HepG2 (cell line): ENCODE measurements around the gene ITIH3. TPM values are rescaled to one million over a fixed set of nuclear protein-coding genes. Genes with fewer than 3 reads are reported as not detected.

Source experiments
- ATAC-seq: fragments of 200-7000 bp; cut with Tn5 transposase; 3 replicates; pipeline ENCODE4 v1.9.1; 2020; ENCODE audit warnings: mild to moderate bottlenecking, moderate library complexity
- BruUV-seq: library from RNA; stranded (reverse); fragments of 400-500 nt; replicated peaks from 2 replicates; lab custom pipeline; 2021; lab: Mats Ljungman, UMichigan
- CTCF ChIA-PET: fragments of 300-600 bp; formaldehyde crosslinking; extraction: SDS; loops from one replicate; lab custom pipeline; 2021; ENCODE audit warnings: low total read pairs, inconsistent platforms, low intra/inter-chr PET ratio; lab: Yijun Ruan, JAX
- POLR2A ChIA-PET: fragments of 350-600 bp; sonication (Branson Sonifier 250); formaldehyde crosslinking; loops from one replicate; lab custom pipeline; 2020; ENCODE audit warnings: antibody characterized with exemption, inconsistent platforms; lab: Yijun Ruan, JAX
- DNase-seq: peaks from one replicate; pipeline ENCODE4 v3.0.0-alpha.2; 2015; ENCODE audit warnings: low spot score
- FAIRE-seq: peaks from 3 replicates; lab custom pipeline; 2011; peaks lifted over from hg19 to GRCh38; lab: Jason Lieb, UNC
- H2AFZ ChIP-seq: one replicate; pipeline ENCODE4 v1.6.1; 2011; ENCODE audit warnings: low read length, inconsistent platforms
- H3K27ac ChIP-seq: fragments of 300-600 bp; 3 replicates; pipeline ENCODE4 v1.8.0; 2011; ENCODE audit warnings: mixed run types, mild to moderate bottlenecking, mixed read lengths, low read length, inconsistent platforms; ENCODE audit not compliant: insufficient read depth; ENCODE audit errors: extremely low read length
- H3K27me3 ChIP-seq, 2 experiments: fragments of 200-600 bp in 1 of 2; 2 replicates in 1 of 2; 3 replicates in 1 of 2; pipeline versions ENCODE4 v1.6.0 to v1.8.0; 2011; ENCODE audit warnings: low read length in 2 of 2, mild to moderate bottlenecking in 2 of 2, moderate library complexity in 2 of 2, inconsistent platforms in 1 of 2; ENCODE audit not compliant: insufficient read depth in 2 of 2, control insufficient read depth in 1 of 2
- H3K36me3 ChIP-seq, 2 experiments: fragments of 200-600 bp in 1 of 2; replicated peaks in 1 of 2; 2 replicates in 1 of 2; 3 replicates in 1 of 2; pipeline versions ENCODE4 v1.5.1 to v1.8.0; 2011; ENCODE audit warnings: low read length in 2 of 2, inconsistent platforms in 1 of 2; ENCODE audit not compliant: insufficient read depth in 2 of 2, control insufficient read depth in 1 of 2
- H3K4me1 ChIP-seq: 2 replicates; pipeline ENCODE4 v1.5.1; 2012; ENCODE audit warnings: low read length, inconsistent platforms; ENCODE audit not compliant: insufficient read depth
- H3K4me2 ChIP-seq: 2 replicates; pipeline ENCODE4 v1.6.0; 2011; ENCODE audit warnings: low read depth, low read length, inconsistent platforms
- H3K4me3 ChIP-seq, 3 experiments: fragments of 200-600 bp in 1 of 3; sonication (generic), shearing (Covaris generic) in 1 of 3; replicated peaks in 1 of 3; 2 replicates each; pipeline ENCODE4 v1.5.1; 2011 to 2016; ENCODE audit warnings: low read length in 3 of 3, inconsistent platforms in 2 of 3, low read depth in 2 of 3, mild to moderate bottlenecking in 2 of 3, control low read depth in 1 of 3, mixed read lengths in 1 of 3; ENCODE audit not compliant: insufficient read depth in 1 of 3
- H3K79me2 ChIP-seq: one replicate; pipeline ENCODE4 v1.6.1; 2011; ENCODE audit warnings: low read length, inconsistent platforms; ENCODE audit not compliant: insufficient read depth
- H3K9ac ChIP-seq: 2 replicates; pipeline ENCODE4 v1.6.0; 2011; ENCODE audit warnings: mild to moderate bottlenecking, low read depth, low read length, inconsistent platforms; ENCODE audit not compliant: insufficient read depth
- H3K9me3 ChIP-seq: 2 replicates; pipeline ENCODE4 v1.5.1; 2012; ENCODE audit warnings: mild to moderate bottlenecking, low read length
- H4K20me1 ChIP-seq: 2 replicates; pipeline ENCODE4 v1.6.0; 2011; ENCODE audit warnings: inconsistent platforms, mild to moderate bottlenecking, low read length, moderate library complexity; ENCODE audit not compliant: insufficient read depth
- CSRNP1 ChIP-seq: sonication (generic); formaldehyde crosslinking; IDR thresholded peaks from 2 replicates; pipeline ENCODE4 v1.8.1; 2023; ENCODE audit warnings: mild to moderate bottlenecking, missing genetic modification reagents
- KDM5B ChIP-seq: sonication (generic); formaldehyde crosslinking; IDR thresholded peaks from 2 replicates; pipeline ENCODE4 v1.4.0; 2020; ENCODE audit warnings: missing genetic modification reagents, mild to moderate bottlenecking, borderline replicate concordance
- PAXIP1 ChIP-seq: sonication (generic); formaldehyde crosslinking; conservative IDR thresholded peaks from 2 replicates; pipeline ENCODE4 v1.4.0; 2020; ENCODE audit warnings: mild to moderate bottlenecking, missing genetic modification reagents, moderate library complexity
- ZMAT3 ChIP-seq: sonication (generic); formaldehyde crosslinking; conservative IDR thresholded peaks from 2 replicates; pipeline ENCODE4 v1.7.0; 2021; ENCODE audit warnings: missing genetic modification reagents
- WGBS: methylation state at CpG from one replicate; pipeline ENCODE4 v1.1.6; 2017; ENCODE audit warnings: low lambda C conversion rate; 5-methylcytosine and 5-hydroxymethylcytosine counted together
- in situ Hi-C: cut with HindIII; loops from 2 replicates; pipeline ENCODE4 v1.10.0; 2017; ENCODE audit warnings: low pct_unique_long_range_greater_than_20kb; ENCODE audit not compliant: extremely low pct_ligation_motif_present
- intact Hi-C: fragments of 100-400 bp; cut with micrococcal nuclease; formaldehyde crosslinking; loops from one replicate; pipeline ENCODE4 v1.10.0; 2022; ENCODE audit not compliant: unreplicated experiment
- polyA plus RNA-seq, 8 experiments: library from polyadenylated mRNA; depleted of rRNA in 3 of 8; stranded (reverse) in 7 of 8; unstranded in 1 of 8; fragments of >200 nt; fragmentation: Illumina TruSeq in 4 of 8; extraction: Trizol in 4 of 8; gene quantifications; 2 replicates each; pipeline versions ENCODE4 v1.2.1 to v1.2.3, GENCODE V29; 2011 to 2016; ENCODE audit warnings: low read depth in 4 of 8, missing spikeins in 1 of 8, mixed read lengths in 1 of 8; ENCODE audit not compliant: insufficient read depth in 1 of 8
- total RNA-seq, 5 experiments: library from RNA; depleted of rRNA; stranded (reverse); fragments of >200 nt; fragmentation: Illumina TruSeq; extraction: Trizol; gene quantifications; 2 replicates each; pipeline ENCODE4 v1.2.3, GENCODE V29; 2016; ENCODE audit warnings: low read depth in 1 of 5
- TF ChIP-seq, protein P1 (sequence below): sonication (generic); formaldehyde crosslinking; IDR thresholded peaks from 2 replicates; pipeline ENCODE4 v1.4.0; 2020; ENCODE audit warnings: missing genetic modification reagents

The ITIH3 gene
- total and polyA plus RNA-seq, 2 of the 13 experiments (the other 11 are each of a cell fraction or from before 2014, with no cell fraction given) = 105 to 632 TPM

DNA sequence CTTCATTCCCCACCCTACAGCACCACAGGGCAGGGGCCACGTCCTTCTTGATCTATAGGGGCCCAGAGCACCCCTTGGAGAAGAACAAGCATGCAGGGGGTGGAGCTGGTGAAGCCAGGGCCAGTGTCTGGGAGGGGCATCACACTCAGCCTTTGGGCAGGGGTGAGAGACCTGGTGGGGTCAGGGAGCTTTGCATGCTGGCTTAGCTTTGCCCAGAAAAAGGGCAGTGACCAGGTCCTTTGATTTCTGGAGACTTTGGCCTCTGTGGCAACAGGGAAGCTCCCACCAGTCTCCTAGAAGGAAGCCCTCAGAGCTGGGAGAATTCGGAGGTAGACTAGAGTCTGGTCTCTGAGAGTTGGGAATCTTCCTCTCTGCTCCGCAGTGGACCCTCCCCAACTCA is 34.9 kb downstream of the ITIH3 start (continued):
- TF ChIP-seq PAXIP1 = peak; percentile 28; the same call in 1 of the 2 replicates
- TF ChIP-seq KDM5B = 0 out of 2 replicates have a peak, but pooled peaks have one; percentile 11

DNA sequence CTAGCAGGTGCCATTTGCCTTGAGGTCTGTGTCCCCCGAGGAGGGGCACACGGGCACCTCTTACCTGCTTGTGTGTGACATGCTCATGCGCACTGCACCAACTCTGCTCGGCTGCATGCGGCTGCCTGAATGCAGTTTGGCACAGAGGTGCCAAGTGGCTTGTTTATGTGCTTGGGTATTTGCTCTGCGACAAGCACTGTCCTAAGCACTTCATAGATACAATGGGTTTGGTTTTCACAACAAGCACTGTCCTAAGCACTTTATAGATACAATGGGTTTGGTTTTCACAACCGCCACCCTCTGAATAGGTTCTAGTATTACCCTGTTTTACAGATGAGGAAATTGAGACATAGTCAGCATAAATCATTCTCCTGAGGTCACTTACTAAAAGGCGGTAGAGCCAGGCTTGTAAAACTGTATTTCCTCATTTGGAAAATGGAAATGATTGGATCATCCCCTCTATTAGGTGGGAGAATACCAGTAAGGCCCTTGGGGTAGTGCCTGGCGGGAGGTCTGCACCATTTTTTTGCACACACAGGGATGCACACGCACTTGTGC is 35.4 kb downstream of the ITIH3 start:
- Histone ChIP-seq H3K4me2 (peak overlapping the region; percentile 86), H3K9ac (no peak overlapping the region), H3K27me3 (no peaks in the 10 kb centered on the region), H2AFZ (peak overlapping the region; percentile 18), H3K9me3 (no peaks in the 10 kb centered on the region), H3K27ac (no peak overlapping the region), H3K36me3 (no peaks in the 10 kb centered on the region), H4K20me1 (no peaks in the 10 kb centered on the region), H3K4me3 (peak overlapping the region in 2 of 3 experiments; percentile 25 to 60; a peak in 5 of 6 replicates), H3K79me2 (no peaks in the 10 kb centered on the region), H3K4me1 (peaks cover 78% of the 10 kb centered on the region)
- ChIA-PET CTCF (no interaction called here), POLR2A (interaction anchor here (0.6 to 1.6 kb wide), 4 partner anchors 9 to 59 kb away, joined by 3 to 4 read pairs (median 4); partner anchors contain the start of gene NEK4)
- TSS peak; percentile 47 for BruUV-seq
- 23% methylated on average over 5 of the region's 10 CpGs for WGBS
- FAIRE-seq (no peak), DNase-seq (no peak), ATAC-seq (no peak)
- in situ Hi-C loops = no loop called here
- intact Hi-C loops = loop anchor here (2.0 to 10.0 kb wide), 2 partner anchors 15 to 55 kb away; partner anchors contain the start of genes ITIH1 and NEK4
- TF ChIP-seq ZMAT3 (CRISPR knock-in tag) (no peak), CSRNP1 (CRISPR knock-in tag) (no peak), PAXIP1 (no peak)
- TF ChIP-seq, protein P1, sequence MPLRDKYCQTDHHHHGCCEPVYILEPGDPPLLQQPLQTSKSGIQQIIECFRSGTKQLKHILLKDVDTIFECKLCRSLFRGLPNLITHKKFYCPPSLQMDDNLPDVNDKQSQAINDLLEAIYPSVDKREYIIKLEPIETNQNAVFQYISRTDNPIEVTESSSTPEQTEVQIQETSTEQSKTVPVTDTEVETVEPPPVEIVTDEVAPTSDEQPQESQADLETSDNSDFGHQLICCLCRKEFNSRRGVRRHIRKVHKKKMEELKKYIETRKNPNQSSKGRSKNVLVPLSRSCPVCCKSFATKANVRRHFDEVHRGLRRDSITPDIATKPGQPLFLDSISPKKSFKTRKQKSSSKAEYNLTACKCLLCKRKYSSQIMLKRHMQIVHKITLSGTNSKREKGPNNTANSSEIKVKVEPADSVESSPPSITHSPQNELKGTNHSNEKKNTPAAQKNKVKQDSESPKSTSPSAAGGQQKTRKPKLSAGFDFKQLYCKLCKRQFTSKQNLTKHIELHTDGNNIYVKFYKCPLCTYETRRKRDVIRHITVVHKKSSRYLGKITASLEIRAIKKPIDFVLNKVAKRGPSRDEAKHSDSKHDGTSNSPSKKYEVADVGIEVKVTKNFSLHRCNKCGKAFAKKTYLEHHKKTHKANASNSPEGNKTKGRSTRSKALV (CRISPR knock-in tag) = 0 out of 2 replicates have a peak, but pooled peaks have one; percentile 25
